H54 (cell line): Measurements from ENCODE around the gene RTN4RL2.

Experiments used
- DNase-seq: peaks from one replicate; pipeline ENCODE4 v3.0.0; 2011; ENCODE audit warnings: low spot score, mixed read lengths; ENCODE audit not compliant: insufficient read length
- FAIRE-seq: peaks from 3 replicates; lab custom pipeline; 2011; peaks lifted over from hg19 to GRCh38; lab: Jason Lieb, UNC
- POLR2A ChIP-seq: IDR thresholded peaks from 2 replicates; pipeline ENCODE4 v1.6.1; 2011; ENCODE audit warnings: low read depth, mild to moderate bottlenecking, low read length

Gene RTN4RL2

DNA sequence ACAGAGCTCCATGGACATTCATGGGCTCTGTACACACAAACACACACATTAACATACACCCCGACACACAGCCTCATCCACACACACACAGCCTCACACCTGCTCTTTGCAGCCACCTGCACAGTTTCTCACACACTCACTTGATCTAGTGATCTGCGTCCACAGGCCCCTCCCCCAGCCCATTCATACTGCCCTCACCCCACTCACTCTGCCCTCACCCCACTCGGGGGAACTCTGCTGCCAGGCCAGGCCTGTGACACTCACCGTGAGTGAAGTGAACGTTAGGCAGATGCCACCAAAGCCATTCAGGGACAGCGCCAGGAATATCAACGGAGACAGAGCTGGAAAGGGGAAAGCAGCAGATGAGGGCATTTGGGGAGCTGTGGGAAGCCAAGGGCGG, 40.2 kb downstream of the RTN4RL2 start:
- DNase-seq (no peak), FAIRE-seq (no peak)
- no peak for TF ChIP-seq POLR2A

GRCh38 chr11:57500926-57501325, 40.6 kb downstream of the RTN4RL2 start:
- no peak for TF ChIP-seq POLR2A
- FAIRE-seq (no peak), DNase-seq (no peak)

DNA sequence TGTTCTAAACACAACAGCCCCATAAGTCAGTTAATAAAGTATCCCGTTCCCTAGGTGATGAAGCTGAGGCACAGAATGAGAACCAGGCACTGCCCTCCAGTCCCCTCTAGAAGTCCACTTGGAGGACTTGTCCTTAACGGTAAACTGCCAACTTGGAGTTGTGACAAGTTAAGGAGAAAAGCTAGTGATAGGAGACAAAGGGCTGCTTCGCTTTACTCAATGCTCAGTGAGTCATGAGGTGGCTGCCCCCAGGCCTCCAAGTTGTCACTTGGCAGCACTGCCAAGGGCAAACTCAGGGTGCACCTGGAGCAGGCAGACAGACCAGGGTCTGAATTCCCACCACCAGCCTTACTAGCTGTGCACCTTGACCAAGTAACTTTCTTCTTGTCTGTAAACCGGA, 41.6 kb downstream of the RTN4RL2 start:
- DNase-seq, result no peak
- FAIRE-seq, result no peak
- no peak for TF ChIP-seq POLR2A

- FAIRE-seq, result no peak
- no peak for TF ChIP-seq POLR2A
- DNase-seq, result no peak
Observed at GRCh38 chr11:57502376-57502775, 42.0 kb downstream of the RTN4RL2 start.

GRCh38 chr11:57502870-57503269, 42.5 kb downstream of the RTN4RL2 start:
- DNase-seq (no peak), FAIRE-seq (no peak)
- no peak for TF ChIP-seq POLR2A

GRCh38 chr11:57504511-57504910, 44.2 kb downstream of the RTN4RL2 start:
- FAIRE-seq, result no peak
- TF ChIP-seq POLR2A, result no peak
- DNase-seq, result no peak

GRCh38 chr11:57506522-57506921, 46.2 kb downstream of the RTN4RL2 start:
- no peak for TF ChIP-seq POLR2A
- FAIRE-seq, result no peak
- DNase-seq, result no peak

- no peak for TF ChIP-seq POLR2A
- FAIRE-seq, result no peak
- no peak for DNase-seq
Observed at GRCh38 chr11:57508341-57509170, 48.2 kb downstream of the RTN4RL2 start.

- DNase-seq (no peak), FAIRE-seq (no peak)
- no peak for TF ChIP-seq POLR2A
Observed at GRCh38 chr11:57511741-57512430, 51.6 kb downstream of the RTN4RL2 start.

GRCh38 chr11:57512646-57513451, 52.5 kb downstream of the RTN4RL2 start:
- DNase-seq, result no peak
- FAIRE-seq, result no peak
- no peak for TF ChIP-seq POLR2A

- no peak for FAIRE-seq
- DNase-seq, result no peak
- no peak for TF ChIP-seq POLR2A
Observed at GRCh38 chr11:57513452-57513795, 53.1 kb downstream of the RTN4RL2 start.

DNA sequence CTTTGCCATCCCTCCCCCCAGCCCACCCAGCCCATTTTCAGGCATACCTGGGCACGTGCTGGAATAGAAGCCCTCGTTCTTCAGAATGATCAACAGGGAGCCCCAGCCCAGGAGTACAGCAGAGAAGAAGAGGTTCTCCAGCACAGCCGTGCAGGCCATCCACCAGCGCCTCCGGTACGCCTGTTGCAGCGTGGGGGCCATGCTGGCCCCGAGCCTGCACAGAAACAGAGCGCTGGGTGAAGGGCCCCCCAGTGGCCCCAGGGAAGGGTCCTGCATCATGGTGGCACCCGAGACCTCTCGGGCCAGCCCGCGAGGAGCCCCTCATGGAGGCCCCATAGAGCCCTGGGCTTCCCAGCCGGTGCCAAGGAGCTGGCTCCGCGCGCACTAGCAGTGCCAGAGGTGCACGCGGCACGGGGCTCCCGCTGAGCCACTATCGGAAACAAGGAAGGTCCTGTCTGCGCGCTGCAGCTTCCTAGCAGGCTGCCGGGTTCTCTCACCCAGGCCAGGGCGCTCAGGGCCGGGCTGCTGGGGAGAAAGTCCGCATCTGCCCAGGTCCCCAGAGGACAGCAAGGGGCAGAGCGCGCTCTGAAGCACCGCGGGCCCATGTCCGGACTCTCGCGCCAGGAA, 53.7 kb downstream of the RTN4RL2 start:
- FAIRE-seq (no peak), DNase-seq (no peak)
- TF ChIP-seq POLR2A, result no peak

DNA sequence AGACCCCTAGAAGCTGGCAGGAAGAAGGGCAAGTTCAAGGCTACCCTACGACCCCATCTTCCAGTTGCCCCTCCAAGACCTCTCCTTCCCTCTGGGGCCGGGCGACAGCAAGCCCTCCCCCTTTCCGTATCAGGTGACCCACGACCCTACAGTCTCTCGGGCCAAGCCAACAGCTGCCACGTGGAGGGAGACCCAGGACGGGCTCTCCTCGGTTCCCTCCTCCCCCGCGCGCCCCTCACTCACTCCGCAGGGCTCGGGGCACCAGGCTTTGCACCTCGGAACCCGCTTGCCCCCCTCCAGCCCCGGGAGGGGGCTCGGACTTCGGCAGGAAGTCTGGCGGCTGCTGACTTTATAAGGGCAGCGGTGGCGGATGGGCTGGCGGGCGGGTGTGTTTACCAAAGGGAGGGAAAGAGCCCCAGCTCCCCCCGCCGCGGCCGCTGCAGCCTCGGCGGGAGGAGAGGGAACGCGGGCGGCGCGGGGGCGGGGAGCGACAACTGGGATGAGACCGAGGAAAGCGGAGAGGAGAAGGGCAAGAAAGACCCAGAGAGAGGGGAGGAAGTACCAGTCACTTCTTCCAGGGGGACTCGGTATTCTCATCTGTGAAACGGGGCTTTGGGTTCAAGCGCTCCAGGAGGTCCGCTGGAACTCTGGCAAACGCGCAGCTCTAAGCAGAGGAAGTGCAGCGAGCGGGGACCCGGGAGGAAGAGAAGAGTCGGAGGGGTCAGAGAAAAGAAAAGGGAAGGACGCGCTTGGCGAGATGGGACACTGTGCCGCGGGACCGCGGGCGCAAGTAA, 54.4 kb downstream of the RTN4RL2 start:
- FAIRE-seq (no peak), DNase-seq (no peak)
- no peak for TF ChIP-seq POLR2A
